ENCODE measurements around the gene TRAF4. TPM values are rescaled to one million over a fixed set of nuclear protein-coding genes. Genes with fewer than 3 reads are reported as not detected.
A peak's percentile ranks its signal among the peaks of the same experiment; 100 is the strongest.

Gene TRAF4
- total and polyA plus RNA-seq, 4 donors = 35.7 to 92.4 (median 54.1) TPM

DNA sequence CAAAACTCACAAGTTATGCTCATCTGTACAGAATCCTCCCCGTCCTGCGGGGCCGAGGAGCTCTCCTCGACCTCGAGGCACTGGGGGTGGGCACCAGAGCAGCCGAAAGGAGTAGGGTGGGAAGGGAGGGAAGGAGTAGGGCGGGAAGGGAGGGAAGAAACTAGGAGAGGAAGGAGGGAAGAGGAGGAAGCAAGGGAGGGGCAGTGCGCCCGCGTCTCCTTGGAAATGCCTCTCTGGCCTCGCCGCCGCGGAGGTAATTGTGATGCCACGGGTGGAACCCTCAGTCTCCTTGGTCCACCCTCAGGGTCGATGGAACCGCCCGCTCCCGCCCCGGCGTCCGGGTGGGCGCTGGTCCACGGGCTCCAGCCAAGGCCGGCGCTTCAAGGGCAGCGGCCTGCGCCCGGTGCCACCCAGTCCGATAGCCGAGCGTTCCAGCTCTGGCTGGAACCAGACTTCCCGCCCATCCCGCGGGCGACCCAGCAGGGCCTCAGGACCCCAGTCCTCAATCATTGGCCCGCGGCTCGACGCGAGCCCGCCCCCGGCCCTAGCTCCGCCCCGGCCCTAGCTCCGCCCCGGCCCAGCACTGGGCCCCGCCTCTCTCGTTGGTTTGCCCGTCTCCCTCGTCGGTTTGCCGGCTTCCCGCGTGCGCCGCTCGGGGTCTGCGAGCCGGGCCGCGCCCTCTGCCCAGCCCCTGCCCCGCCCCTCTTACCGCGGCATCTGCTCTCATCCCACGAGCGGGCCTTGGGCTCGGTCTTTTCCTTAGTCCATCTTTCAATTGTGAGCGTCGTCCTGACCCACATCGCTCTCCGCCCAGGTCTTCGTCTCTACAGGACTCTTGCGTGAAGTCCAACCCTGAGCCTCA is 32.7 kb upstream of the TRAF4 start:
- peak; percentile 97 for ATAC-seq (ENCODE audit: insufficient read depth, low FRiP score)
- no peaks in the 10 kb centered on the region for H3K27me3 ChIP-seq (ENCODE audit: control insufficient read depth in 3 of 3, insufficient read depth in 3 of 3, low read length in 2 of 3)
- TF ChIP-seq, protein P1, sequence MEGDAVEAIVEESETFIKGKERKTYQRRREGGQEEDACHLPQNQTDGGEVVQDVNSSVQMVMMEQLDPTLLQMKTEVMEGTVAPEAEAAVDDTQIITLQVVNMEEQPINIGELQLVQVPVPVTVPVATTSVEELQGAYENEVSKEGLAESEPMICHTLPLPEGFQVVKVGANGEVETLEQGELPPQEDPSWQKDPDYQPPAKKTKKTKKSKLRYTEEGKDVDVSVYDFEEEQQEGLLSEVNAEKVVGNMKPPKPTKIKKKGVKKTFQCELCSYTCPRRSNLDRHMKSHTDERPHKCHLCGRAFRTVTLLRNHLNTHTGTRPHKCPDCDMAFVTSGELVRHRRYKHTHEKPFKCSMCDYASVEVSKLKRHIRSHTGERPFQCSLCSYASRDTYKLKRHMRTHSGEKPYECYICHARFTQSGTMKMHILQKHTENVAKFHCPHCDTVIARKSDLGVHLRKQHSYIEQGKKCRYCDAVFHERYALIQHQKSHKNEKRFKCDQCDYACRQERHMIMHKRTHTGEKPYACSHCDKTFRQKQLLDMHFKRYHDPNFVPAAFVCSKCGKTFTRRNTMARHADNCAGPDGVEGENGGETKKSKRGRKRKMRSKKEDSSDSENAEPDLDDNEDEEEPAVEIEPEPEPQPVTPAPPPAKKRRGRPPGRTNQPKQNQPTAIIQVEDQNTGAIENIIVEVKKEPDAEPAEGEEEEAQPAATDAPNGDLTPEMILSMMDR (IDR thresholded peaks at IDR 0.05; ENCODE audit: control extremely low read depth, extremely low read depth) = no peak
- DNase-seq = peak; percentile 97 to 98 (median 98)
- 0% methylated on average over 60 to 74 of the region's 74 CpGs for WGBS, 2 donors
- peaks cover 0 to 23% (median 5%) of the 10 kb centered on the region in 5 donors for H3K4me1 ChIP-seq (ENCODE audit: control insufficient read depth in 5 of 5, insufficient read depth in 5 of 5, low read length in 5 of 5)
- peak overlapping the region; percentile 84 to 90 for H3K27ac ChIP-seq (ENCODE audit: low read depth in 1 of 2, low read length in 1 of 2)
- H3K4me3 ChIP-seq = peak overlapping the region; percentile 57
- peaks cover 0 to 29% (median 12%) of the 10 kb centered on the region in 4 donors for H3K36me3 ChIP-seq (ENCODE audit: control insufficient read depth in 4 of 4, insufficient read depth in 4 of 4, low read length in 4 of 4)
- H3K9me3 ChIP-seq (ENCODE audit: control insufficient read depth in 4 of 4, insufficient read depth in 3 of 4, low read length in 3 of 4) = no peaks in the 10 kb centered on the region
- H3K9ac ChIP-seq (ENCODE audit: insufficient read depth in 1 of 2, low read length in 2 of 2) = peak overlapping the region; percentile 25 to 89

DNA sequence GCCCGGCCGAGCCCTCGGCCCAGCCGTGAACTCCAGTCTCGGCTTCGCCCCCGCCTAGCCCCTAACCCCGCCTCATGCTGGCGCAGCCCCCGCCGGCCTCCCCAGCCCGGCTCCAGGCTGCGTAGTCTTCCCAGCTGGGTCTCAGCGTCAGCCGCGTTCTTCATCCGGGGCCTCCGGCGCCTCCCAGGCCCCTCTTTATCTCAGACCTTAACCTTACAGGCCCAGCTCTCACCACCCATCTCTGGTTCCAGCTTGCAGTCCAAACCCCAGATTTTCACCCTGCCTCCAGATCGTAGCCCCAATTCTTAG is 32.1 kb upstream of the TRAF4 start, which contains the start of gene PROCA1:
PROCA1 (minus strand) TSS at position 166 of the 309 bp plus-strand sequence. CDS start 228 bp downstream, outside the sequence.
- H3K9ac ChIP-seq (ENCODE audit: insufficient read depth in 1 of 2, low read length in 2 of 2) = peak within 1 kb of the TSS; percentile 25 to 89
- TF ChIP-seq, protein P1 (IDR thresholded peaks at IDR 0.05; ENCODE audit: control extremely low read depth, extremely low read depth) = no peak
- H3K27ac ChIP-seq (ENCODE audit: low read depth in 1 of 2, low read length in 1 of 2) = peak within 1 kb of the TSS; percentile 84 to 90
- peak within 1 kb of the TSS; percentile 57 for H3K4me3 ChIP-seq
- DNase-seq (no peak), ATAC-seq (ENCODE audit: insufficient read depth, low FRiP score) (no peak)
- 1% methylated on average over 20 of the region's 20 CpGs for WGBS, 2 donors
- H3K27me3 ChIP-seq (ENCODE audit: control insufficient read depth in 3 of 3, insufficient read depth in 3 of 3, low read length in 2 of 3) = no peaks in the 10 kb centered on the region
- H3K4me1 ChIP-seq (ENCODE audit: control insufficient read depth in 5 of 5, insufficient read depth in 5 of 5, low read length in 5 of 5) = peaks cover 0 to 29% (median 6%) of the 10 kb centered on the region in 5 donors
- H3K36me3 ChIP-seq (ENCODE audit: control insufficient read depth in 4 of 4, insufficient read depth in 4 of 4, low read length in 4 of 4) = peaks cover 0 to 31% (median 11%) of the 10 kb centered on the region in 4 donors
- H3K9me3 ChIP-seq (ENCODE audit: control insufficient read depth in 4 of 4, insufficient read depth in 3 of 4, low read length in 3 of 4) = no peaks in the 10 kb centered on the region

DNA sequence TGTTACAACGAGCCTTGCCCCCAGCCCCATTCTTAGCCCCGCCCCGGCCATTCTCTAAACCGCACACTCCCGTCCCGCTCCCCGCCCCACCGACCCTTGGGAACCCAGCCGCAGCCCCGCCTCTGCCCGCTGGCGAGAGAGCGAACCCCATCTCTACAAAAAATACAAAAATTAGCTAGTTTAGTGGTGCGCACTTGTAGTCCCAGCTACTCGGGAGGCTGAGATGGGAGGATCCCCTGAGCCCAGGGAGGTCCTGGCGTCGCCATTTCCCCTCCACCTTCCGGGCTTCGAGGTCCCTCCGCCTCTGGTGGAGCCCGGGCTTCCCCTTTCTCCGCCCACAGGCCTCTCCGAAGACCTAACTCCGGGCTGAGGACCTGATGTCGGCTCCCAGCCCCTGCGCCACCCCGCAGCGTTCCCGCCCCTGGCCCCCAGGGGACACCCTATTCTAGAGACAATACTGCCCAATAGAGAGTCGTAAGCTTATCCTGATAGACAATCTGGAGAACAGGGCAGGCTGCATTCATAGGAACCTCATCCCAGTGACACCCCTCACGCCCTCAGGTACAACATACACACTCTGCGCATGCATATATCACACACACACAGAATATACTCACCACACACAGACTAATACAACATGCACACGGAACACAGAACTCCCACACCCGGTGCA is 31.6 kb upstream of the TRAF4 start:
- peaks cover 0 to 31% (median 11%) of the 10 kb centered on the region in 4 donors for H3K36me3 ChIP-seq (ENCODE audit: control insufficient read depth in 4 of 4, insufficient read depth in 4 of 4, low read length in 4 of 4)
- H3K27ac ChIP-seq (ENCODE audit: low read depth in 1 of 2, low read length in 1 of 2) = peak overlapping the region in 1 of 2 donors; percentile 90
- no peak overlapping the region for H3K4me3 ChIP-seq
- TF ChIP-seq, protein P1 (IDR thresholded peaks at IDR 0.05; ENCODE audit: control extremely low read depth, extremely low read depth) = no peak
- peak; percentile 33 to 46 (median 33) for DNase-seq
- no peak overlapping the region for H3K9ac ChIP-seq (ENCODE audit: insufficient read depth in 1 of 2, low read length in 2 of 2)
- peaks cover 0 to 31% (median 6%) of the 10 kb centered on the region in 5 donors for H3K4me1 ChIP-seq (ENCODE audit: control insufficient read depth in 5 of 5, insufficient read depth in 5 of 5, low read length in 5 of 5)
- H3K9me3 ChIP-seq (ENCODE audit: control insufficient read depth in 4 of 4, insufficient read depth in 3 of 4, low read length in 3 of 4) = no peaks in the 10 kb centered on the region
- 15 to 35% methylated on average over 34 of the region's 34 CpGs for WGBS, 2 donors
- peak; percentile 19 for ATAC-seq (ENCODE audit: insufficient read depth, low FRiP score)
- H3K27me3 ChIP-seq (ENCODE audit: control insufficient read depth in 3 of 3, insufficient read depth in 3 of 3, low read length in 2 of 3) = no peaks in the 10 kb centered on the region

All from lung (tissue), 12 donors.